GM12872 (cell line): ENCODE results near the gene CHCHD5.
A peak's percentile ranks its signal among the peaks of the same experiment; 100 is the strongest.

Experiments used
- CTCF ChIP-seq: IDR thresholded peaks from 3 replicates; pipeline ENCODE4 v1.5.1; 2011; ENCODE audit warnings: low read depth, mild to moderate bottlenecking, low read length, moderate library complexity; ENCODE audit not compliant: insufficient read depth

Gene CHCHD5

GRCh38 chr2:112622528-112622849, 38.1 kb downstream of the CHCHD5 start:
- no peak for TF ChIP-seq CTCF

DNA sequence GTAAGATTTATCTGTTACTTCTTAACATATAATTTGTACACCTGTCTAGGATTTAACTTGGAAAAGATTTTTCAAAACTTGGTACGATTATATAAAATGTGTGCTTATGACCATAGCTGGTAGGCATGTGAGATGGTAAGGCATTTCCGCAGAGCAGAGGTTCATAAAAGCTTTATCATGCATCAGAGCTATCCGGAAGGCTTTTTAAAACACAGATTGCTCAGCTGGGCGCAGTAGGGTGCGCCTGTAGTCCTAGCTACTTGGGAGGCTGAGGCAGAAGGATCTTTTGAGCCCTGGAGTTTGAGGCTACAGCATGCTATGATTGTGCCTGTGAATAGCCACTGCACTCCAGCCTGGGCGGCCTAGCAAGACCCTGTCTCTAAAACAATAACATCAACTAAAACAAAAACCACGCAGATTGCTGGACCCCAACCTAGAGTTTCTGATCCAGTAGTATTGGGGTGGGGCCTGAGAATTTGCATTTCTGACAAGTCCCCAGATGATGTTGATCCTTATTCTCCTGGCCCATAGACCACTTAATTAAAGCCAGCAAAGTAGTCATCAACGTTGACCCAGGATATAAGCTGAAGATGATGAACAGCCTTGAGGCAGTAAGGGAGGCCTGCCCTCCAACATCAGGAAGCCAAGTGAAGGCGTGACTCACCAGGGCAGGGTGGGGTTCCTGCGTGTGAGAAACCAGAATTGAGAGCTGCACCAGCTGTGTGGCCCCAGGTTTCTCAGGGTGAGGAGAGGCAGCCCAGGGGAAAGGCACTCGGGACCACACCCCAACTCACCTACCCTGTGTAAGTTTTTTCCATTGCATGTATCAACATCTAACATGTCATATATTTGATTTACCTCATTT, 39.7 kb downstream of the CHCHD5 start:
- TF ChIP-seq CTCF: no peak

GRCh38 chr2:112625474-112626114, 41.2 kb downstream of the CHCHD5 start:
- TF ChIP-seq CTCF: no peak

GRCh38 chr2:112626604-112627059, 42.2 kb downstream of the CHCHD5 start:
- peak; percentile 97 for TF ChIP-seq CTCF

DNA sequence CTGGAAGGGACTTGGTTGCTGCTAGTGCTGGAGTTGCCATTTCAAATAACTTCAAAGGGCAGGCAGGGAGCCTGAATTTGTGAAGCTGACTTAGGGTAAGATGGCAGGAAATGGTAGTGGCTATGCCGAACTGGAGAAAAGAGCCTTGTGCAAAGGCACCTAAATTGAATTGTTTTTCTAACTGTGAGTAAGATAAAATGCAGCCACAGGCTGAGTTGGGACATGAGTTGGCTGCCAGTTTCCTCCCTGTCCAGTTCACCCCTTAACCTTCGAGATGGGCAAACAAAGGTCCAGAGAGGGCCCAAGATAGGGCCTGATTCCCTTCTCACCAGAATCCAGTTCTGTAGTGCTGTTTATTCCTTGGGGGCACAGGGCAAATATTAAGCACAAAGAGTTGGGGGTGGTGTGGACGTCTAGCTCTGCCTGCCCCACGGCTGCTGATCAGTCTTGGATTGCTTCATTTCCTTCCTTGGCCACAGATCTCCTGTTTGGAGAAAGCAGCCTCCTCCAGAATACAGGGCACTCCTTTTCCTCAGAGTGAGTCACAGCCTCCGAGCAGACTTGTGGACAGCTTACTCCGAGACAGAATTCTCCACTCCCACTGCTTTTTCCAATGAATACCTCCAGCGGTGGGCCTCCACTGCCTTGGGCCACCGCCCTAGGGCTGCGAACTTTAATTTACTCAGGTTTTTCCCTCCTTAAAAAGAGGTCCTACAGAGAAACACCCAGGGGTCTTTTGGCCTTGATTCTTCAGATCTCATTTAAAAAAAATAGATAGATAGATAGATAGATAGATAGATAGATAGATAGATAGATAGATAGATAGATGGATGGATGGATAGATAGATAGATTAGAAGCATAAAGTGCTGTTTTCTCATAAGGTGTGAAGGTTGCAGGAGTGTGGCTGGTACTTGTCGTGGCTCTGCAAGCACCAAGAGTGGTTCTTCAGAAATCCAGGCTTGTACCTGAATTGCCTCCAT, 42.9 kb downstream of the CHCHD5 start:
- TF ChIP-seq CTCF: no peak

DNA sequence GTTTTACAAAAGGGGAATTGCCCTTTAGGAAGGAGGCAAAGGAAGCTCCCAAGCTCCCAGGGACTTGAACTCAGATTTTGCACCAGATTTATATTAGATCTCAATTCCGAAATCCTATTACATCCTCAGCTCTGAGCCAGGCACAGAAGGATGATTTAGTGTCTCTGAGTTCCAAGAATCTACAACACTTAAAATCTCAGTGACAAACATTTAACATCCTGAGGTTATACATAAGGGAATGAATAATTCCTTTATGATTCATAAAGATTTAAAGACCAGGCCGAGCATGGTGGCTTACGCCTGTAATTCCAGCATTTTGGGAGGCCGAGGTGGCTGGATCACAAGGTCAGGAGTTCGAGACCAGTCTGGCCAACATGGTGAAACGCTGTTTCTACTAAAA, 44.8 kb downstream of the CHCHD5 start:
- no peak for TF ChIP-seq CTCF

DNA sequence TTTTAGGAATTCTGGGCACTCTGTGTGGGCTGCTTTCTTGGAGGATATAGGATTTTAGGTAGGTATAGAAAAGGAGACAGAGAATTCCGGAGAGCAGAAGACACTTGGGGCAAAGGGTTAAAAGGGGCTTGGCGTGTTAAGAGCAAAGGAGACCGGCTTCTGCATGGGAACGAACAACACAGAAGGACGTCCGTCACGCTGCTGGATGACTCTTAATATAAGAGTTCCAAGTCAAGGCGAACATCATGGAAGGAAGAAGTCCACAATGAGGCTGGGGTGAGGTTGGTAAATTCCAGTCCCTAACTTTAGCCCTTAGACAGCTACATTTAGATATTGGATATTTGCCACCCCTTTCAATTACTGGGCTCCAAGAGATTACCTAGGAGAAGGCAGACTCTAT, 45.4 kb downstream of the CHCHD5 start:
- no peak for TF ChIP-seq CTCF
